Fibroblast of the conjunctiva (primary cell): ENCODE results near the gene VGLL4.
A peak's percentile ranks its signal among the peaks of the same experiment; 100 is the strongest.

Experiments used
- DNase-seq: peaks from one replicate; pipeline ENCODE4 v3.0.0-alpha.2; 2010; ENCODE audit warnings: low read depth

VGLL4 gene

GRCh38 chr3:11651900-11652299 is 8.2 kb upstream of the VGLL4 start:
- no peak for DNase-seq

- no peak for DNase-seq
Measured at GRCh38 chr3:11651477-11651876, 7.8 kb upstream of the VGLL4 start.

GRCh38 chr3:11650391-11650790 is 6.7 kb upstream of the VGLL4 start:
- no peak for DNase-seq

DNA sequence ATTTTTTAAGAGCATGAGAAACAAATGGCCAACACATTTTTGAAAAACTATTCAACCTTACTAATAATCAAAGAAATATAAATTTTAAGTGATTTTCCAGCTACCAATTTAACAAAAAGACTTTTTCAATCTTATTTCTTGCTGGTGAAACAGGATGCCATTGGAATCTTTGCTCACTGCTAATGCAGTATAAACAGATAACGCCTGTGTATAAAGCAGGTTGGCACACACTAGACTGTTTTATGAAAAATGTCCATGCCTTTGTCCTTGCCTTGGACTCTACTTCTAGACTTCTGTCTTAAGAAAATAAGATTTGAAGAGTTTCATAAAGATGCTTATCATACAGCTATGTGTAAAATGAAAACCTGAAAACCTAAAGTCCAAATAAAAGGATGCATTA is 5.0 kb upstream of the VGLL4 start:
- DNase-seq = no peak

- DNase-seq = no peak
Measured at GRCh38 chr3:11643201-11643603, 513 bp downstream of the VGLL4 start.

DNA sequence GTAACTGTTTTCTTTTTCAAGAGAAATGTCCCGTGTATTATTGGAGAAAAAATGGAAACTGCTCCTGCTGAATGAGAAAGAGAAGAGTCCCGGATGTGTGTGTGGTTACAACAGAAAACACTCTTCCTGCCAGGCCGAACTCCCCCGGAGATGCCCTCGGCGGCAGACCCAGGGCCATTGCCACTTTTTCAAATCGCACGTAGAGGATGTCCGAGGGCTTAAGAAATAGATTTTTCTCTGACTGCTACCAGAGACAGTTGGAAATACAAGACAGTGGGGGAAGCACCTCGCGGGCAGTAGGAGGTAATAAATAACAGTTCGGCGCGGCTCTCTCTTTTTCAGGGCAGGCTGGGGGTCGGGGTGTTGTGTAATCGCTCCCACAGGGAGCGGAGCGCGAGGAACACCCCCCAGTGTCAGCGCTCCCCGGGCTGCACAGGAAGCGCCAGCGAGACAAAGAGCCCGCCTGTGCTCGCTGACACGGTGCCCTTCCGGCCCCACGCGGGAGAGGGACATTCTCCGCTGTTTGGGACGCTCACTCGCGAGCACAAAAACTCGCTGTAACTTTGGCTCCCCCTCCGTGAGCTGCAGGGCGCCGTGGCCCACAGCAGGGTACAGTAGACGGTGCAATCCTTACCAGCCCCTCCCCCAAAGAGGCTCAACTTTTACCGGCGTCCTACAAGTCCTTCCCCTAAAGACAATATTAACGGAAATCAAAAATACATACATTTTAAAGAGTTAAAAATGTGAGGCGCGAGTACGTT is 1.1 kb downstream of the VGLL4 start:
- DNase-seq = peak; percentile 61

DNA sequence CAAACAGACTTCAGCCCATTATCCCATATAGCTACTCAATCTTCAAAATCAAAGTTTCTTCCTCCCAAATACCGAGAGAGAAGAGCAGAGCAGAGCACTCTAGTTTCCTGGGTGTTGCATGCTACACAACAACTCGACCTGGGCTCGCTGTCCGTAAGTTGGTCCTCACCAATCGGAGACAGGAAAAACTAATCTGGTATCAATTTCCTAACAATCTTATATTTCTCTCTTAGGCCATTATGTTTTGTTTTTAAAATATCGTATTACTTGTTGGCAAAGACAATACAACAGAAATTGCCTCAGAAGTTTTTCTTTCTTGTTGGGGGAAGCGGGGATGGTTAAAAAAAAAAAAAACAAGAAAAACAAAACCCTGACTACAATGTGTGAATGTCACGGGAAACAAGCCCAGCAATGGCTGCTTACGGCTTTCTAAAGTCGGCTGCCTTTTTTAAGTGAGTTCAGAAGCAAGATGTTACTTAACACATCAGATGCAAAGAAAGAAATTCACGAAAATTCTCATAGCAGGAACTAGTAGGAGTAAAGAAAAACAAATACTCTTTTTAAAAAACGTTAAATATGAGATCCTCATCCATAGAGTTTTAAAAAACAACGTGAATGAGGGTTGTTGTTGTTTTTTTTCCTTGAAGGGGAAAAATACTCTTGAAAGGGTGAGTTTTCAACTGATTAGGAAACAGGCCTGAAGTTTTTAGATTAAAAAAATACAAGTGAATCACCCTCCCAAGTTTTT is 1.9 kb downstream of the VGLL4 start:
- peak; percentile 81 for DNase-seq

GRCh38 chr3:11641316-11641682 is 2.4 kb downstream of the VGLL4 start:
- DNase-seq = no peak

DNA sequence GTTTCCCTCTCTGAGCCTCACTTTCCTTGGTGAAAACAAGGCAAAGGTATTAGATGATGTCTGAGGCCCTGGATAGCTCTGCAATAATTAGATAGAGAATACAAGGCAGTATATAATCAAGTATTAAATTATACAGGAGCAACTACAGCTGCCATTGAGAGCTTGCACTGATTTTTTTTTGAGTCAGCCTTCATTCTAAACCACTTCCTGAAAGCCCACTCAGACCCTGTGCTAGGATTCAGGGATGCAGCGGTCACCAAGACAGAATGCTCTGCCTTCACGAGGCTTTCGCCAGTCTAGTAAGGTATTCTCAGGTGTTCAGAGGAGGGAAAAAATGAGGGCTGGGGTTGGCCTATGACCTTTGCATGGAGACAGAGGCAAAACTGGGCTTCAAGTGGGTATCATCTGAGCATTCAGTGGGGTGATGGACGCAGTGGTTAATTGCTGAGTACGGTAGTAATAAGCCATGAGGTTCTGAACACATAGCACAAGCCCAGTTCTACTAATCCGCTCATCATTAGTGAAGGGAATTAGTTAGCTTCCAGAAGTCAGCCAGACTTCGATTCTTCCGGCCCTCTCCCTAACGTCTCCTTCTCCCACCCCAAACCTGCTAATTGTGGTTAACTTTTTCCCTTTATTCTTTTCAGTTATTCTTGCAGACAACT is 3.6 kb downstream of the VGLL4 start:
- DNase-seq = no peak

DNA sequence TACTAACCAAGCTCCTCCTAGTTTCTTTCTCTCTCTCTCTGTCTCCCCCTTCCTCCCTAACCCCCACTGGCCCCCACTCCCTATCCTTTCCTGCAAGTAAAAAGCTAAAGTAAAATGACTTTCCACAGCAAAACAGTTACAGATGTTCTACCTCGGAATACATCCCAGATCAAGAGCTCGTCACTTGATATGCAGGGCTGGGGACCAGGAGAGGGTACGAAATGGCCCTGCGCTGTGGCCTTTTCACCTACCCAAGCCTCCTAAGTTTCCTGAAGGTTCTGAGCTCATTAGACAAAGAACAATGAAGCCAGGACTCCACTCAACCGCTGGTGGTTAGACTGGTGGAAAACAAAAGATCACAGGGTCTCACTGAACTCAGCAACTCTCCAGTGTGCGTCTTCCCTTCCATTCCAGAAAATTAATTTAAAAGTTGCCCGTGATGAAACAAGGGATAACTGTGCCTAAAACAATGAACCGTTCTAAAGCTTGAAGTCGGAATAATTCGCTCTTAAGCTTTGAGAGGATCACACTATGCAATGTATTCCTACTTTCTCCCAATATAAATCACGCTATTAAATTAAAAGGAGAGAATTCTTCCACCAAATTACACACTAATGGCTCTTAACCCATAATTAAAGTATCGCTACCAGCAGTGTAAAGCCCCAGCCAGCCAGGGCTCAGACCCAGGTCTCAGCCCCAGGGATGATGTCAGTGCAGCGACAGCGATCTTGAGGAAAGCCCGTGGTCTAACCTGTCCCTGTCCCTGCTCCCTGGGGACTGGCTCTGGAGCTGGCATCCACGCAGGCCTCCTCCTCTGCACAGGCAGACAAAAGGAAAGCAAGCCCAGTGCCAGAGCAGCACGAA is 5.0 kb downstream of the VGLL4 start:
- DNase-seq = no peak

DNA sequence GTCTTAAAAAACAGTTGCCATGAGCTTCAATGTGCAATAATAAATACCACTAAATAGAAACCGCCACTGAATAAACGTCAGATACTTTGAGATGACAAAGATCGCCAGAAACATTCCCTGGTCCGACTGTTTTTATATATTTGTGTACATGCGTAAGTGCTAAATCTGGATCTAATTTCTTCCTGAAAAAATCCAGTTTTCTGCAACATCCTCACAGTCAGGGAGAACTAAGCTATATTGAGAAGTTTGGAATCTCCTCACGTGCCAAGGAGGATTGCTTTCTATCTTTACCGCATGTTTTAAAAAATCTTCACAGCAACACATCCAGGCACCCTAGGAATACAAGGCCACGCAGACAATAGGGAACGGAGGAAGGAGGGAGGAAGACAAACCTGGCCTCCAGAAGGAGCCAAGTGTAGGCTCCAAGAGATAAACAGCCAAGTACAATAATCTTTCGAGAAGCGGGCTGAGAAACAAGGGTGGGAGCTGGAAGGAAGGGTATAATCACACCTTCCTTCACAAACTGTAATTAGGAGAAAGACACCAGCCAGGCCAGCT is 5.7 kb downstream of the VGLL4 start:
- peak; percentile 49 for DNase-seq

- no peak for DNase-seq
Measured at GRCh38 chr3:11636394-11636770, 7.3 kb downstream of the VGLL4 start.

DNA sequence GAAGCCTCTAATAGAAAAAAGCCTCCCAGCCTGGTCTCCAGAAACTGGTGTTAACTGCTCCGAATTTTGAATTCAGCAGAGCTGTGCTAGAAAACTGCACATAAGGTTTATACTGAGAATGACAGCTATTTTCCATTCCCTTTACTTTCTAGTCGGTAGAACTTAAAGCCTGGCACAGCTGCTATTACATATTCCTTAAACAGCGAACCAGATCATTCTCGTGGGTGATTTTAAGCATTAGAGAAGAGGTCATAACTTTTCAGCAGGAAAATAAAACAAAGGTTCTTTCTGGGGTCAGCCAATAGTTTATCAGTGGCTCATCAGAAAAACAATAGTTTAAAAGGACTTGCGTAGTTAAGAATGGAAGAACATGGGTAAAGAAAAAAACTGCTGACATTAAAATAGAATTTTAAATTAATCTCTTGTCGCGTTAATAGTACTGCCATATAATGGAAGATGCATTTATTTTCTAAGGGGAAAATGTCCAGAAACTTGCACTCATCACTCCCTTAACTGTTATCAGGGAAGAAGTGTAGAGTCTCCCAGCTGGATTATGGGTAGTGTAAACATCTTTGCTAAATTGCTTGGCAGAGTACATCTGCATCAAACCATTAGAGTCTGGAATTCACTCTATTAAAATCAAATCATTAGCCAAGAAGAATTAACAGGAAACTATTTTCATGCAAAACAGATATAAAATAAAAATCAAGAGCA is 7.9 kb downstream of the VGLL4 start:
- no peak for DNase-seq

- no peak for DNase-seq
Measured at GRCh38 chr3:11634974-11635612, 8.6 kb downstream of the VGLL4 start.

DNA sequence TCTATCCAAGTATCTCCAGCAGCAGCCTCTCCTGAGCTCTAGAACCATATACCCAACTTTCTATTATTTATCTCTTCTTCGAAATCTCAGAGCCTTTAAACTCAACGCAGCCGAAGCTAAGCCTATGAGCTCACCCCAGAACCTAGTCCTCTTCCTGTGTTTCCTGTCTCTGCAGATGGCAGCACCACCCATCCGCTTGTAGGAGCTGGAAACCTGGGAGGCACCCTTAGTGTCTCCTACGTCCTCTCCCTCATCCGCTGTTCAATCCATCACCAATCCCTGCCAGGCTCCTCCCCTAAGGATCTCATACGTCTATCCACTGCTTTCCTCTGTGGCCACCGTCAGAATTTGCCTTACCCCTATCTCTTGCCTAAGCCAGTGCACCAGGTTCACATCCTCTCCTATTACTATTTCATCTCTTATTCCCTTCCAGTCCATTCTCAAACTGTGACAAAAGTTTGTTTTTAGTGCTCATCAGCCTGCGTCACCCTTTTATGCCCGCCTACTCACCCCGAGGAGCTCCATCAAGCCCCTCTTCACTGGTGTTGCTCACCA is 9.6 kb downstream of the VGLL4 start:
- no peak for DNase-seq

DNA sequence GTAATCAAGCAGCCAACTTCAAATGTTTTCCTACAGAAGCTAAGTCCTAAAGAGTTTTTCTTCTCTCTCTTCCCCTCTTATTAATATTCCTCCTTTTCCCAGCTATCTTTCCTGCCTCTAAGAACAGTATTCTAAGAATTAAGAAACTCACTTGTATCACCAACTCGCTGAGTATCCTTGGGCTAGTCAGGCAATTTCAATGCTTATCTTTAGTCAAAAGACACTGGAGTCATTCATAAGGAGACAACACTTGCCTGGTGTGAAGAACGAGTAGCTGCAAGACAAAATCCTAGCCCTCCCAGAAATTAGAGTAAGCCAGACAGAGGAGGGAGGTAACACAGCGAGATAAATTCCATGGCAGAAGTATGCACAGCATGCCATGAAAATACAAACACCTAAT is 10.7 kb downstream of the VGLL4 start:
- DNase-seq = no peak

DNA sequence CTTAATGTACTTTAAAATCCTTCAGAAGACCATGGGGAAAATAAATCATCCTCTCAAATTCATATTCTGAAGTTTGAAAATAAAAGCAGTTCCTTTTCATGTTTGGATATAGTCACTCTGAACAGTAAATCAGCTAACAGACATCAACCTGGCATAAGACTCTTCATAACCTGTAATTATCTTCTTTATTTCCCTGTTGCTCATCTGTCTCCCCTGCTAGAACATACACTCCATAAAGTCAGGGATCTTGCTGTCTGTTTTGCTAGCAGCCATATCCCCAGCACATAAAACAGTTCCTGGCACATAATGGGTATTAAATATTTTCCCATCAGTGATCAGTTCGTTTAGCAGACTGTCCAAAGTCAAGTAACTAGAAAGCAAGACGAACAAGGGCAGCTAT is 11.2 kb downstream of the VGLL4 start:
- no peak for DNase-seq

DNA sequence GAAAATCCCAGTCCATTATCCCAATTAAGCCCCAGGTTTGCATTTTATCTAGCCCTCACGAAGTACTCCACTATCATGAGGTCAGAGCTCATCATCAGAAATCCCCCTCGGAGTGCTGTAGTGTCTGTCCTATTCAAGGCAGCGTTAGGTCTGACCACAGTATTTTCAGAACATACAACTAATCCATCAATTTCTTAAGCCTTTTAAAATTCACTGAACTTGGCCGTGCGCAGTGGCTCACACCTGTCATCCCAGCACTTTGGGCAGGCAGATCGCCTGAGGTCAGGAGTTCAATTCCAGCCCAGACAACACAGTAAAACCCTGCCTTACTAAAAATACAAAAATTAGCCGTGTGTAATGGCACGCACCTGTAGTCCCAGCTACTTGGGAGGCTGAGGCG is 11.9 kb downstream of the VGLL4 start:
- DNase-seq = no peak

DNA sequence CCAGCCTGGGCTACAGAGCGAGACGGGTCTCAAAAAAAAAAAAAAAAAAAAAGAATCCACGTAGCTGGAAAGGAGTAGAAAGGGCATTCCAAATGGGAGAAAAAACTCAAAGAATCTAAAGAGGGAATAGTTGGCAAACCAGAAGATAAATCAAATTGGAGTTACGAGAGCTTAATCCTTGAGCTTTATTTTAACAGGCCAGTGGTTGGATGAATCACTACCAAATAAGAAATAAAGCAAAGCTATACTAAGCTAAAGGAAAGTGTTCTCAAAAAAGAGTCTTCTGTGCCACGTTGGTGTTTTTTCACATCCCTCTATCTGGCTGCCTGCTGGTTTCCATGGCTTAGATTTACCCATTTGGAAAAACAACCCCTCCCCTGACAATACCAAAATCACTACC is 14.0 kb downstream of the VGLL4 start:
- DNase-seq = no peak

DNA sequence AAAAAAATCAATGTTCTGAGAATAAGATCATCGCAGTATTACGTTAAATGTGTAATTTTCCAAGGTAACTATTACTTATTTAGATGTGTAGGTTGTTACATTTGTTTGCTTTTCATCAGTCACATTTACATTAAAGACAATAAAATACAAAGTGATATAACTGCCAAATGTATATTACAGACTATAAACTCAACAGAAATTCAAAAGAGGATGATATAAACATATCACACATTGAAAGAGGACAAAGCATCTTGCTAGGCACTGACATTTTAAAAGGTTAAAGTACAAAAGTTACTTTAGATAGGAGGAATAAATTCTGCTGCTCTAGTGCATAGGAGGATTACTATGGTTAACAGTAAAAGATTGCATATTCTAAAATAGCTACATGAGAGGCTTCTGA is 16.1 kb downstream of the VGLL4 start:
- DNase-seq = no peak

DNA sequence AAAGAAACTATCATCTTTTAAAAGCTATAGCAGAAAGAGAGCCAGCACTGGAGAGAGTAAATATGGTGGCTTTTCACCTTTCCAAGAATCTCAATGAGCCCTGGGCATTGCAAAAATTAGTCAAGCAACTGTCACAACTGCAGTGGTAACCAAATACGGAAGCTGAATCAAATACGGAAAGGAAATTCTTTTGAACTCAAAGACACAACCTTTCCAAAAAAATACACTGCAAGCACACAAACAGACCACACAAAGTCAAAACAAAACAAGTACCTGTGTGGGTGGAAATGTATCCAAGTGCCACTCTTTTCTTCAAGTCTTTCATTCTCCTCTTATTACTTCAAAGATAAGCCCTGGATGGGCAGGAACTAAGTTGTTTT is 17.6 kb downstream of the VGLL4 start:
- no peak for DNase-seq
